Adrenal gland (tissue), 5 donors: ENCODE results near the gene RALGDS.

Source experiments
- CTCF ChIP-seq, 6 experiments: fragments of 450-650 bp in 4 of 6; fragments of 200-600 bp in 2 of 6; sonication (generic) in 1 of 6; IDR thresholded peaks; 1 replicate in 5 of 6; 2 replicates in 1 of 6; pipeline versions ENCODE4 v1.5.1 to v1.8.0; 2016 to 2021; ENCODE audit warnings: antibody characterized with exemption in 6 of 6, mild to moderate bottlenecking in 2 of 6, moderate library complexity in 1 of 6
- POLR2A ChIP-seq, 2 donors: fragments of 450-650 bp; IDR thresholded peaks; one replicate each; pipeline ENCODE4 v1.6.1; 2017; ENCODE audit warnings: antibody characterized with exemption in 2 of 2, mild to moderate bottlenecking in 2 of 2, moderate library complexity in 1 of 2
- donor health status: DM: no; HTN: no; CAD: no.

GRCh38 chr9:133120501-133121197 lies 391 bp downstream of the RALGDS start:
- no peak for TF ChIP-seq CTCF (IDR thresholded peaks at IDR 0.05)
- peak; percentile 45 to 67 for TF ChIP-seq POLR2A (IDR thresholded peaks at IDR 0.05)
